HepG2 (cell line): ENCODE measurements around the gene DRAM1. TPM values are rescaled to one million over a fixed set of nuclear protein-coding genes. Genes with fewer than 3 reads are reported as not detected.

Source experiments
- BRCA1 ChIP-seq: sonication (generic); formaldehyde crosslinking; IDR thresholded peaks from 2 replicates; pipeline ENCODE4 v1.4.0; 2020; ENCODE audit warnings: missing genetic modification reagents
- DPF2 ChIP-seq: sonication (generic); formaldehyde crosslinking; IDR thresholded peaks from 2 replicates; pipeline ENCODE4 v1.4.0; 2020; ENCODE audit warnings: mild to moderate bottlenecking, low read depth, missing genetic modification reagents, borderline replicate concordance
- HMGXB4 ChIP-seq, 2 experiments: sonication (generic) in 1 of 2; formaldehyde crosslinking in 1 of 2; IDR thresholded peaks; 2 replicates each; pipeline versions ENCODE4 v1.4.0 to v1.6.1; 2018 to 2020; ENCODE audit warnings: missing genetic modification reagents in 2 of 2, borderline replicate concordance in 1 of 2, low read depth in 1 of 2, mild to moderate bottlenecking in 1 of 2, missing biosample characterization in 1 of 2
- MXD3 ChIP-seq: IDR thresholded peaks from 2 replicates; pipeline ENCODE4 v1.6.1; 2016; ENCODE audit warnings: mild to moderate bottlenecking, missing biosample characterization, missing genetic modification reagents
- NFE2 ChIP-seq: sonication (generic); formaldehyde crosslinking; IDR thresholded peaks from 2 replicates; pipeline ENCODE4 v1.4.0; 2020; ENCODE audit warnings: missing genetic modification reagents
- PRMT3 ChIP-seq: sonication (generic); formaldehyde crosslinking; IDR thresholded peaks from 2 replicates; pipeline ENCODE4 v1.8.1; 2022; ENCODE audit warnings: low read depth, mild to moderate bottlenecking, moderate library complexity, missing genetic modification reagents, borderline replicate concordance
- SIX1 ChIP-seq: sonication (generic); formaldehyde crosslinking; IDR thresholded peaks from 2 replicates; pipeline ENCODE4 v1.4.0; 2020; ENCODE audit warnings: missing genetic modification reagents, borderline replicate concordance
- SP4 ChIP-seq: sonication (generic); formaldehyde crosslinking; IDR thresholded peaks from 2 replicates; pipeline ENCODE4 v1.8.1; 2023; ENCODE audit warnings: mild to moderate bottlenecking, missing genetic modification reagents
- SRF ChIP-seq: IDR thresholded peaks from 2 replicates; pipeline ENCODE4 v1.6.1; 2011; ENCODE audit warnings: mild to moderate bottlenecking, low read depth, low read length, moderate library complexity
- TBL1XR1 ChIP-seq: fragments of 150-350 bp; IDR thresholded peaks from 2 replicates; pipeline ENCODE4 v1.6.1; 2014; ENCODE audit warnings: borderline replicate concordance, low read length; ENCODE audit not compliant: partially characterized antibody
- TGIF2 ChIP-seq: IDR thresholded peaks from 2 replicates; pipeline ENCODE4 v1.6.1; 2016; ENCODE audit warnings: control low read depth, missing compliant biosample characterization
- ZFX ChIP-seq: sonication (generic); formaldehyde crosslinking; IDR thresholded peaks from 2 replicates; pipeline ENCODE4 v1.4.0; 2020; ENCODE audit warnings: mild to moderate bottlenecking, low read depth, missing genetic modification reagents, moderate library complexity
- ZMYM4 ChIP-seq: sonication (generic); formaldehyde crosslinking; IDR thresholded peaks from 2 replicates; pipeline ENCODE4 v1.8.1; 2023; ENCODE audit warnings: mild to moderate bottlenecking, missing genetic modification reagents
- ZNF235 ChIP-seq: sonication (generic); formaldehyde crosslinking; IDR thresholded peaks from 2 replicates; pipeline ENCODE4 v1.8.1; 2023; ENCODE audit warnings: mild to moderate bottlenecking, missing genetic modification reagents, borderline replicate concordance
- ZNF280D ChIP-seq: sonication (generic); formaldehyde crosslinking; IDR thresholded peaks from 2 replicates; pipeline ENCODE4 v1.5.1; 2020; ENCODE audit warnings: mild to moderate bottlenecking, missing genetic modification reagents
- ZNF441 ChIP-seq: sonication (generic); formaldehyde crosslinking; IDR thresholded peaks from 2 replicates; pipeline ENCODE4 v1.7.0; 2021; ENCODE audit warnings: missing genetic modification reagents, borderline replicate concordance
- ZNF512B ChIP-seq: sonication (generic); formaldehyde crosslinking; IDR thresholded peaks from 2 replicates; pipeline ENCODE4 v1.5.1; 2020; ENCODE audit warnings: missing genetic modification reagents, mild to moderate bottlenecking, borderline replicate concordance
- ZNF775 ChIP-seq: sonication (generic); formaldehyde crosslinking; IDR thresholded peaks from 2 replicates; pipeline ENCODE4 v1.4.0; 2020; ENCODE audit warnings: missing genetic modification reagents, mild to moderate bottlenecking, moderate library complexity, borderline replicate concordance
- polyA plus RNA-seq, 8 experiments: library from polyadenylated mRNA; depleted of rRNA in 3 of 8; stranded (reverse) in 7 of 8; unstranded in 1 of 8; fragments of >200 nt; fragmentation: Illumina TruSeq in 4 of 8; extraction: Trizol in 4 of 8; gene quantifications; 2 replicates each; pipeline versions ENCODE4 v1.2.1 to v1.2.3, GENCODE V29; 2011 to 2016; ENCODE audit warnings: low read depth in 4 of 8, missing spikeins in 1 of 8, mixed read lengths in 1 of 8; ENCODE audit not compliant: insufficient read depth in 1 of 8
- total RNA-seq, 5 experiments: library from RNA; depleted of rRNA; stranded (reverse); fragments of >200 nt; fragmentation: Illumina TruSeq; extraction: Trizol; gene quantifications; 2 replicates each; pipeline ENCODE4 v1.2.3, GENCODE V29; 2016; ENCODE audit warnings: low read depth in 1 of 5

The DRAM1 gene
- total and polyA plus RNA-seq, 2 of the 13 experiments (the other 11 are each of a cell fraction or from before 2014, with no cell fraction given): 20.9 to 32.6 TPM

GRCh38 chr12:101830367-101831325 is 46.7 kb upstream of the DRAM1 start, which contains the start of gene GNPTAB (continued):
- peak; percentile 51; the same call in 1 of the 2 replicates for TF ChIP-seq SIX1
- 0 out of 2 replicates have a peak, but pooled peaks have one; percentile 35 for TF ChIP-seq ZNF280D (CRISPR knock-in tag)
- no peak for TF ChIP-seq NFE2
- TF ChIP-seq TBL1XR1: no peak
- peak; percentile 42; the same call in 1 of the 2 replicates for TF ChIP-seq SRF
- peak; percentile 59; the same call in 1 of the 2 replicates for TF ChIP-seq TGIF2
- TF ChIP-seq ZNF512B: no peak
- peak; percentile 78 for TF ChIP-seq ZMYM4 (CRISPR knock-in tag)
- no peak for TF ChIP-seq BRCA1 (CRISPR knock-in tag)
- TF ChIP-seq DPF2 (CRISPR knock-in tag): no peak
- TF ChIP-seq ZNF235 (CRISPR knock-in tag): no peak
- peak; percentile 40; the same call in 1 of the 2 replicates for TF ChIP-seq SP4 (CRISPR knock-in tag)
- peak; percentile 48; the same call in 1 of the 2 replicates for TF ChIP-seq PRMT3 (CRISPR knock-in tag)
- 0 out of 2 replicates have a peak, but pooled peaks have one; percentile 69 for TF ChIP-seq ZNF441
- no peak for TF ChIP-seq ZNF775 (CRISPR knock-in tag)
- TF ChIP-seq MXD3 (CRISPR knock-in tag): no peak
- peak; percentile 29; the same call in 1 of the 2 replicates for TF ChIP-seq ZFX
- peak; percentile 53 to 78; a peak in 2 of 4 replicates for TF ChIP-seq HMGXB4 (CRISPR knock-in tag; IDR thresholded peaks at IDR 0.05; ENCODE audit: borderline replicate concordance in 1 of 2, low read depth in 1 of 2)
